HG03460 (cell line): Measurements from ENCODE around the gene LRRC70.

ENCODE experiments used
- ATAC-seq: cut with Tn5 transposase; IDR thresholded peaks from one replicate; pipeline ENCODE4 v1.9.1; 2021; ENCODE audit not compliant: unreplicated experiment

Gene LRRC70

GRCh38 chr5:62575066-62575465 is 3.6 kb upstream of the LRRC70 start:
- ATAC-seq, result no peak

GRCh38 chr5:62575489-62575888 is 3.1 kb upstream of the LRRC70 start:
- ATAC-seq, result no peak

DNA sequence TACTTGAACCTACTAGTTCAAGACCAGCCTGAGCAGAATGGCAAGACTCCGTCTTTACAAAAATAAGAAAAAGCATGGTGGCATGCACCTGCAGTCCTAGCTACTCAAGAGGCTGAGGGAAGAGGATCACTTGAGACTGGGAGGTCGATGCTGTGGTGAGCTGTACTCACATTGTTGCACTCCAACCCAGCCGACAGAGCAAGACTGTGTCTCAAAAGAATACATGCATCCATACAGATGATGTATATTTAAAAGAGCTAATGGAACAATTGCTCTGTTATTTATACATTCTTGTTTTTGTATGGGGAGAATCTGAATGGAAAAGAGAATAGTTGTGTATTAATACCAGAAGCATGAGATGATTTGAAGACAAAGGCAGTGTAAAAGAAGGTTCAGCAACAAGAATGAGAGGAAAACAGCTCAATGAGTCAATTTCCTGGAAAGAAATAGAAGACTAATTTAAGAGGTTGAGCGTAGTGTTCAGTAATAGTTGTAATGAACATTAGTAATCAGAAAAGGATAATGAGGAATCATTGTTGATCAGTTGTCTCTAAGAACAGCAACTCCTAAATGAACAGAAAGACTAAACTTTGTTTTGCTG is 1.9 kb upstream of the LRRC70 start:
- no peak for ATAC-seq

- no peak for ATAC-seq
Observed at GRCh38 chr5:62577488-62577887, 1.1 kb upstream of the LRRC70 start.

GRCh38 chr5:62579761-62580160 is 1.1 kb downstream of the LRRC70 start:
- no peak for ATAC-seq

- no peak for ATAC-seq
Observed at GRCh38 chr5:62581836-62582597, 3.4 kb downstream of the LRRC70 start.

DNA sequence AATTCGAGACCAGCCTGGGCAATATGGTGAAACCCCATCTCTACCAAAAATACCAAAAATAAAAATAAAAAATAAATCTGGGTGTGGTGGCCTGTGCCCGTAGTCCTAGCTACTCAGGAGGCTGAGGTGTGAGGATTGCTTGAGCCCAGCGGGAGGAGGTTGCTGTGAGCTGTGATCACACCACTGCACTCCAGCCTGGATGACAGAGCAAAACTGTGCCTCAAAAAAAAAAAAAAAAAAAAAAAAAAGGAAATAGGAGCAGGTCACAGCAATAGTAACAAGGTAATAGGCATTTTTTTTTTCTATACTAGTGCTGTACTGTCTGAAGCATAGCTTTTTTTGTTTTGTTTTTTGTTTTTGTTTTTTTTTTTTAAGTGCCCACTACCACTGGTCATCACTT is 5.8 kb downstream of the LRRC70 start:
- no peak for ATAC-seq

- no peak for ATAC-seq
Observed at GRCh38 chr5:62585306-62585705, 6.7 kb downstream of the LRRC70 start.

DNA sequence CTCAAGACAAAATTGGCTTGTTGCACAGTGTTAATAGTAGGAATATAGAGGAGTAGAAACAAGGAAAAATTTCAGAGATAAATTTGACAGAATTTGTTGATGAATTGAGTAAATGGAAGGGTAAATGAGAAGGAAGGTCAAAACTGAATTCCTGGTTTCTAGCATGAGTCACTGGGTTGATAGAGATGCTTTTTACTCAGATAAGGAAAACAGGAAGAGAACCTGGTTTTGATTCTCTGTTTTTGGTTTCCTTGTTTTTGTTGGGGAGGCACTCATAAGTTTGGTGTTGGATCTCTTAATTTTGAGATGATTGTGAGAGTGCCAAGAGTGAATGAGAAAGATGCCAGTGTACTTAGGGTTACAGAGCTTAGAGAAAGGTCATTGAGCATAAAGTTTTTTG is 7.1 kb downstream of the LRRC70 start:
- no peak for ATAC-seq

GRCh38 chr5:62587737-62588136 is 9.1 kb downstream of the LRRC70 start:
- ATAC-seq, result no peak

- no peak for ATAC-seq
Observed at GRCh38 chr5:62588668-62589067, 10.0 kb downstream of the LRRC70 start.

DNA sequence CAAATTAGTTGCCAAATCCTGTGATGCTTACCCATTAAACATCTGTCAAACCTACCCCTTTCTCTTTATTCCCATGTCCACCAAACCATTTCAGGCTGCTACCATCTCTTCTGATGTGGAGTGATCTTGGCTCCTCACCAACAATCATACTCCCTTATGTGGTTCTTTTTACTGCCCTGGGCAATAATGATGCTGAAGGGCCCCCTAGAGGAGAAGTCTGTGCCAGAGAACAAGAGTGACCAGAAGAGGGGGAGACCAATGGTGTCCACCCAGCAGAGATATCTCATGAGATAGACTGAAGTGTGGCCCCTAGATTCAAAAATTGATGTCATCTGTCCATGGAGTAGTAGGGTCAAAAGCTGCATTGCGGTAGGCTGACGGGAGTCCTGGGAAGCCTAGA is 10.9 kb downstream of the LRRC70 start:
- ATAC-seq, result no peak

GRCh38 chr5:62590387-62590786 is 11.8 kb downstream of the LRRC70 start:
- ATAC-seq, result no peak

- no peak for ATAC-seq
Observed at GRCh38 chr5:62592558-62592957, 13.9 kb downstream of the LRRC70 start.

GRCh38 chr5:62593331-62593730 is 14.7 kb downstream of the LRRC70 start:
- ATAC-seq, result no peak

DNA sequence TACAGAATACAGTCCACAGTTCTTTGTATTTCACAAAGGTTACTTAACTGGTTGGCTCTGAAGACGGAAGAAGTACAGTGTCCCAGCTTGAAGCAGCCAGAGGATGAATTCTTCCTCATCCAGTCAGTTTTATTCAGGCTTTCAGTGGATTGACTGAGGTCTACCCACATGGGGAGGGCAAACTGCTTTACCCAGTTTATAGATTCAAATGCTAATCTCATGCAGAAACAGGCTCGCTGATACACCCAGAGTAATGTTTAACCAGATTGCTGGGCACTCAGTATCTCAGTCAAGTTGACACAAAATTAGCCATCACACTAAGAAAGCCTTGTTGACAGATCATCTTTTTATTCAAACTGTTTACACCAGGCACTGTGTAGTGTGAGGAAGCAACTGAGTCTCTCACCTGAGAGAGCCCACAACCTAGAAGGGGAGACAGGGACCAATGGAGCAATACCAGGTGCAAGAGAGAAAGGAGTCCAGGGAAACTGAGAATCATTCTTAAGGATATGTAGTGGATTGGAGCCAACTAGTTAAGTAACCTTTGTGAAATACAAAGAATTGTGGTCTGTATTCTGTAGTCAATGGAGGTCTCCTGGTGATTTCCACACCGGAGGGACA is 15.9 kb downstream of the LRRC70 start:
- no peak for ATAC-seq

DNA sequence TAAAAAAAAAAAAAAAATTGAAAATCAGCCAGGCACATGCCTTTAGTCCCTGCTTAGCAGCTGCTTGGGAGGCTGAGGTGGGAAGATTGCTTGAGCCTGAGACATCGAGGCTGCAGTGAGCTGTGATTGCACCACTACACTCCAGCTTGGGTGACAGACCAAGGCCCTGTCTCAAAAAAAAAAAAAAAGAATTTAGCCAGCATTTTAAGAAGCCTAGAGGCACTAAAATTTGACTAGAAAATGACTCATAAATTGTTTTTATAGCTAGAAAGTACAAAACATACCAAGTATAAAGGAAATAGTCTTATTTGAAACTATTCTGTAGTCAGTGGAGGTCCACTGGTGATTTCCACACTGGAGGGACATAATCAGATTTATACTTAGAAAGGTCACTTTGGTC is 17.5 kb downstream of the LRRC70 start:
- no peak for ATAC-seq

DNA sequence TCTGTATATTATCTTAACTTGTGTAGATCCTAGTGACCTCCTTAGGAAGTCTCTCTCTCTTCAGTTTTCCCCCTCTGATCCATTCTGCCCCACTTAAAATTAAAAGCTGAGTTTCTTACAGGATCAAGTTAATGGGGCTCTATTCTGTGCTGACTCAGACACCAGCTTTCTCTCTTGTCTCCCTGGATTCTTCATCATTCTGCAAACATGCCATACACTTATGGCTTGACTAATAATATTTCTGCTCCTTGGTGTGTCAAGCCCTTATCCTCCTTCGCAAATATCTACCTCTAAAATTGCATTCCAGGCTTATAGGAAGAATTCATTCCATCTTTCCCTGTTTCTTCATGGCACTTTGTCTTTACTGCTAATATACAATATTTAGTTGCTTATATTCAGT is 18.1 kb downstream of the LRRC70 start:
- ATAC-seq, result no peak

DNA sequence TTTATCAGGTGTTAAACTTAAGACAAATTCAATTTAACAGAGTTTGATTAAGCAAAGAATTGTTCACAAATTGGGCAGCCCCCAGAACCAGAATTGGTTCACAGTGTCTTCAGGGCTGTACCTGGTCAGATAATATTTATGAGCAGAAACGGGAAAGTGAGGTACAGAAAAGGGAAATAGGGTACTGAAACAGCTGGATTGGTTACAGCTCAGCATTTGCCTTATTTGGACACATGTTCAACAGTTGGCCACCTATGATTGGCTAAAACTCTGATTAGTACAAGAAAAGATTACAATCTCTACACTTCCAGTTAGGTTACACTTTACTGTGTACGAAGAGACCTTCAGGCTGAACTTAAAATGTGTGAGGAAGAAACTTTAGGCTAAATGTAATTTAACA is 18.7 kb downstream of the LRRC70 start:
- ATAC-seq, result no peak

- no peak for ATAC-seq
Observed at GRCh38 chr5:62600560-62601252, 22.1 kb downstream of the LRRC70 start.

DNA sequence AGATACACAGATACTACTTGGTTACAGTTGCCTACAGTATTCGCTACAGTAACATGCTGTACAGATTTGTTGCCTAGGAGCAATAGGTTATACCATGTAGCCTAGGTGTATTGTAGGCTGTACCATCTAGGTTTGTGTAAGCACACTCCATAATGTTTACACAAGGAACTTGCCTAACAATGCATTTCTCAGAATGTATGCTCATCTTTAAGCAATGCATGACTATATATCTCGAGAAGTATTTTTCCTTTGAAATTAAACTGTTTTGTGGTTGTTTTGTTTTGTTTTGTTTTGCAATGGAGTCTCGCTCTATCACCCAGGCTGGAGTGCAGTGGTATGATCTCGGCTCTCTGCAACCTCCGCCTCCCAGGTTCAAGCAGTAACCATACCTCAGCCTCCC is 25.3 kb downstream of the LRRC70 start:
- ATAC-seq, result no peak

DNA sequence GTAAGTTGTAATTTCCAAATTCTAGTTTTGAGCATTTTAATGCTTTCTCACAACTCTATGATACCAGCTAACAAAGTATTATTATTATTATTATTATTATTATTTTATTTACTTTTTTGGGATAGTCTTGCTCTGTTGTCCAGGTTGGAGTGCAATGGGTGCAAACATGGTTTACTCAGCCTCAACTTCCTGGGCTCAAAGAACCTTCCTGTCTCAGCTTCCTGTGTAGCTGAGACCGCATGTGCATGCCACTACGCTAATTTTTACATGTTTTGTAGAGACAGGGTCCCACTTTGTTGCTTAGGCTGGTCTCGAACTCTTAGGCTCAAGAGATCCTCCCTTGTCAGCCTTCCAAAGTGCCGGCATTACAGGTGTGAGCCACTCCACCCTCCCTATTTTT is 27.0 kb downstream of the LRRC70 start:
- ATAC-seq, result no peak
